Mesendoderm (in vitro differentiated cells): ENCODE measurements around the gene RGS8.

Source experiments
- DNase-seq: peaks from one replicate; pipeline ENCODE4 v3.0.0; 2013
- H2AK5ac ChIP-seq: 2 replicates; pipeline ENCODE4 v1.6.1; 2013; ENCODE audit warnings: low read length, inconsistent platforms
- H2BK120ac ChIP-seq: 2 replicates; pipeline ENCODE4 v1.6.1; 2013; ENCODE audit warnings: low read depth, mild to moderate bottlenecking, low read length, moderate library complexity, mixed read lengths
- H2BK15ac ChIP-seq: replicated peaks from 2 replicates; pipeline ENCODE4 v1.6.1; 2013; ENCODE audit warnings: low read depth, mild to moderate bottlenecking, moderate library complexity
- H2BK5ac ChIP-seq: 2 replicates; pipeline ENCODE4 v1.6.1; 2013; ENCODE audit warnings: low read length, inconsistent platforms
- H3K18ac ChIP-seq: 2 replicates; pipeline ENCODE4 v1.6.1; 2013; ENCODE audit warnings: mild to moderate bottlenecking, low read length, mixed read lengths
- H3K23ac ChIP-seq: one replicate; pipeline ENCODE4 v1.6.1; 2013; ENCODE audit warnings: low read length
- H3K27ac ChIP-seq: 2 replicates; pipeline ENCODE4 v1.5.1; 2013; ENCODE audit warnings: low read depth, mild to moderate bottlenecking, inconsistent platforms, low read length, moderate library complexity
- H3K27me3 ChIP-seq: 2 replicates; pipeline ENCODE4 v1.6.1; 2013; ENCODE audit warnings: low read length, control low read depth, mild to moderate bottlenecking, inconsistent platforms; ENCODE audit not compliant: insufficient read depth, poor library complexity
- H3K36me3 ChIP-seq: 2 replicates; pipeline ENCODE4 v1.6.1; 2013; ENCODE audit warnings: low read length, inconsistent platforms; ENCODE audit not compliant: control insufficient read depth, insufficient read depth
- H3K4ac ChIP-seq: one replicate; pipeline ENCODE4 v1.6.1; 2013; ENCODE audit warnings: low read depth, mild to moderate bottlenecking, low read length, moderate library complexity
- H3K4me1 ChIP-seq: 2 replicates; pipeline ENCODE4 v1.6.1; 2013; ENCODE audit warnings: low read depth, low read length, inconsistent platforms; ENCODE audit not compliant: control insufficient read depth
- H3K4me2 ChIP-seq: 2 replicates; pipeline ENCODE4 v1.6.1; 2013; ENCODE audit warnings: low read length
- H3K4me3 ChIP-seq: 2 replicates; pipeline ENCODE4 v1.5.1; 2013; ENCODE audit warnings: mild to moderate bottlenecking, low read length
- H3K56ac ChIP-seq: one replicate; pipeline ENCODE4 v1.6.1; 2013; ENCODE audit warnings: low read length
- H3K79me1 ChIP-seq: 2 replicates; pipeline ENCODE4 v1.6.1; 2013; ENCODE audit warnings: low read length, inconsistent platforms
- H3K79me2 ChIP-seq: 2 replicates; pipeline ENCODE4 v1.6.1; 2013; ENCODE audit warnings: mild to moderate bottlenecking, low read length; ENCODE audit not compliant: control insufficient read depth, insufficient read depth
- H3K9ac ChIP-seq: 2 replicates; pipeline ENCODE4 v1.6.1; 2013; ENCODE audit warnings: low read length, inconsistent platforms
- H4K5ac ChIP-seq: one replicate; pipeline ENCODE4 v1.6.1; 2013; ENCODE audit warnings: low read length
- H4K8ac ChIP-seq: one replicate; pipeline ENCODE4 v1.6.1; 2013; ENCODE audit warnings: low read depth, mild to moderate bottlenecking, control low read depth, low read length, moderate library complexity
- WGBS: extraction: QIAGEN DNeasy Blood & Tissue Kit; methylation state at CpG from one replicate; pipeline ENCODE4 v1.1.7; 2013; ENCODE audit warnings: low lambda C conversion rate, missing lambda C conversion rate; ENCODE audit not compliant: insufficient coverage; ENCODE audit errors: extremely low coverage; 5-methylcytosine and 5-hydroxymethylcytosine counted together

RGS8 gene

DNA sequence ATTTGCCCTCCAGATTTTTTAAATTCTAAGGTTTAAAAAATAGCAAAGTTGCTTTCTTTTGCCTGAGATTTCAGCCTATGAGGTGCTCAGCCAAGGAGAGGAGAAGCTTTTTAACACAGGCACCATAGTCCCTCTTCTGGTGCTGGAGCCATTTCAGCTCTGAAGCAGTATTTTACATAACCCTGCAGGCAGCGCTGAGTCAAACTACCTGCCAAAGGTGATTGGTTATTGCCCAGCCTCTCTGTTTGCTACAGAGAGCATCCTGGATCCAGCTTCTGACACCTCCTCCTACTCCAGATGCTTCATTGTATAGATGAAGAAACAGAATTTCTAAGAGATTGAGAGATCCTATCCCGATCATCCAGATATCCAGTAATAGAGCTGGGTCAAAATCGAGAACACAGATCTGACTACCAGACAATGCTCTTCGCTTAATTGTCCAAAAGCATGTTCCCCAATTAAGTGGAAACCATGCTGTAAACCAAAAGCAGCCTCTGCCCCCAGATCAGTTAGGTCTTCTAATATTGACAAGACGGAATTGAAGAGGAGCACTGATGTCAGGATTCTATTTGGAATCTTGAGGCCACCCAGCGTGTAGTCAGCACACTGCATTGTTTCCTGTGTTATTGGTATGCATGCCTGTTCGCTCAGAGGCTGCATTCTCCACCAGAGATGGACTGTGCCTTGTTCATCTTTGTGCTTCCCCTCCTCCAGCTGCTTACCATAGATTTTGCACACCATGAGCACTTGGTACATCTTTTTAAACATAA is 22.1 kb downstream of the RGS8 start:
- peaks cover 5% of the 10 kb centered on the region for H3K4me1 ChIP-seq
- H2BK120ac ChIP-seq, result no peak overlapping the region
- H3K36me3 ChIP-seq, result no peaks in the 10 kb centered on the region
- no peak overlapping the region for H3K9ac ChIP-seq
- peak; percentile 69 for DNase-seq
- H3K56ac ChIP-seq, result no peak overlapping the region
- no peak overlapping the region for H3K18ac ChIP-seq
- no CpG with 5 or more reads among the region's 7 CpGs for WGBS
- H3K4me3 ChIP-seq, result no peak overlapping the region
- no peak overlapping the region for H2BK5ac ChIP-seq
- no peak overlapping the region for H2AK5ac ChIP-seq
- H2BK15ac ChIP-seq, result no peak overlapping the region
- no peak overlapping the region for H3K4me2 ChIP-seq
- no peaks in the 10 kb centered on the region for H3K79me1 ChIP-seq
- no peak overlapping the region for H3K27ac ChIP-seq
- no peak overlapping the region for H4K5ac ChIP-seq
- no peaks in the 10 kb centered on the region for H3K27me3 ChIP-seq
- H3K79me2 ChIP-seq, result no peaks in the 10 kb centered on the region
- no peak overlapping the region for H4K8ac ChIP-seq
- H3K4ac ChIP-seq, result no peak overlapping the region
- no peak overlapping the region for H3K23ac ChIP-seq

- Histone ChIP-seq H3K4ac (no peak overlapping the region), H3K18ac (no peak overlapping the region), H3K4me1 (peaks cover 5% of the 10 kb centered on the region), H3K27me3 (no peaks in the 10 kb centered on the region), H3K9ac (no peak overlapping the region), H4K5ac (no peak overlapping the region), H3K79me1 (no peaks in the 10 kb centered on the region), H3K27ac (no peak overlapping the region), H3K4me3 (no peak overlapping the region), H3K56ac (no peak overlapping the region), H2AK5ac (no peak overlapping the region), H3K79me2 (no peaks in the 10 kb centered on the region), H3K36me3 (no peaks in the 10 kb centered on the region), H4K8ac (no peak overlapping the region), H2BK15ac (no peak overlapping the region), H3K23ac (no peak overlapping the region), H2BK120ac (no peak overlapping the region), H3K4me2 (no peak overlapping the region), H2BK5ac (no peak overlapping the region)
- no peak for DNase-seq
Observed at GRCh38 chr1:182658055-182658454, 26.3 kb downstream of the RGS8 start.

DNA sequence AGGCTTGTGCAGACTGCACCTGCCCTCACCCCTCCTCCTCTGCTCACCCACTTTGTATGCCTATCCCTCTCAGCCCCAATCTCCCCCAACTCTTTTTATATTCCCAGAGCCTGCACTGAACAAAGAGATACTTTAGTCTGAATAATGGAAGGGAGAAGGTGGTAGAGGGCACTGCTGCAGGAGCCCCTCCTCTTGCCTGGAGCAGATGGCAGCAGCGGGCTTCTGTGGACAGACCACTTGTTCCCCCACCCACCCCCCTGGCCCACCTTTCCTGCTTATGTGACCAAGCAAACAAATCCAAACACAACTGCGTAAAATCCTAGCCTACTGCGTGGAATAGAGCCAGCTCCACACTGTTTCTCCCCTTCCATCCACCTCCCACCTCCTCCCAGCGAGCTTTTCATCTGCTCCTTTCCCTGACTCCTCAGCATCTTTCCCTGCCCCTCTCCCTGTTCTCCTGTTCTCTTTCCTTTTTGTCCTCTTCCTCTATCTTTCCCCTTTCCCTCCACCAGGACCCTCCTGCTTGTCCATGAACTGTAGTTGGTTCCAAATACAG is 27.5 kb downstream of the RGS8 start:
- Histone ChIP-seq H3K4me1 (no peaks in the 10 kb centered on the region), H3K4me3 (no peak overlapping the region), H3K9ac (no peak overlapping the region), H3K23ac (no peak overlapping the region), H4K5ac (no peak overlapping the region), H3K79me1 (no peaks in the 10 kb centered on the region), H3K56ac (no peak overlapping the region), H3K18ac (no peak overlapping the region), H3K27me3 (no peaks in the 10 kb centered on the region), H3K36me3 (no peaks in the 10 kb centered on the region), H3K79me2 (no peaks in the 10 kb centered on the region), H2BK15ac (no peak overlapping the region), H3K27ac (no peak overlapping the region), H2BK120ac (no peak overlapping the region), H3K4ac (no peak overlapping the region), H2AK5ac (no peak overlapping the region), H3K4me2 (no peak overlapping the region), H4K8ac (no peak overlapping the region), H2BK5ac (no peak overlapping the region)
- no peak for DNase-seq
- no CpG with 5 or more reads among the region's 4 CpGs for WGBS

DNA sequence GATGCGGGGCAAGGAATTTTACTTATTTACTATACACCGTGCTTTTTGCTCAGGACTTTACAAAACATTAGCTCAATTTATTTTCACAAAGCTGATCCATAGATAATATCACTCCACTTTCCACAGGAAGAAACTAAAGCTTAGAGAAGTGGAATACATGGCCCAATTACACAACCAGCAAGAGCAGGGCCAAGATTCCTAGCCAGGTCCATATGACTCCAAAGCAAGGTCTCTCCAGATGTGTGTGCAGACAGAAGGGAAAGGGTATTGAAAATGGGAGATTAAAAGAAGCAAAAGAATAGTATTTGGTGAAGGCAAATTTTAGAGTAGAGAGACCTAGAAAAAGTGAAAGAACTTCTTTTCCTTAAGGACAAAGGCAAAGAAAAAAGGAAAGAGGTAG is 30.4 kb downstream of the RGS8 start:
- Histone ChIP-seq H3K4me1 (no peaks in the 10 kb centered on the region), H3K18ac (no peak overlapping the region), H3K27ac (no peak overlapping the region), H3K56ac (no peak overlapping the region), H3K79me2 (no peaks in the 10 kb centered on the region), H2BK5ac (no peak overlapping the region), H3K23ac (no peak overlapping the region), H3K27me3 (no peaks in the 10 kb centered on the region), H4K8ac (no peak overlapping the region), H3K4me2 (no peak overlapping the region), H3K79me1 (no peaks in the 10 kb centered on the region), H2AK5ac (no peak overlapping the region), H3K4ac (no peak overlapping the region), H2BK15ac (no peak overlapping the region), H3K9ac (no peak overlapping the region), H3K4me3 (no peak overlapping the region), H3K36me3 (no peaks in the 10 kb centered on the region), H4K5ac (no peak overlapping the region), H2BK120ac (no peak overlapping the region)
- DNase-seq, result no peak
- no CpG with 5 or more reads among the region's 2 CpGs for WGBS

DNA sequence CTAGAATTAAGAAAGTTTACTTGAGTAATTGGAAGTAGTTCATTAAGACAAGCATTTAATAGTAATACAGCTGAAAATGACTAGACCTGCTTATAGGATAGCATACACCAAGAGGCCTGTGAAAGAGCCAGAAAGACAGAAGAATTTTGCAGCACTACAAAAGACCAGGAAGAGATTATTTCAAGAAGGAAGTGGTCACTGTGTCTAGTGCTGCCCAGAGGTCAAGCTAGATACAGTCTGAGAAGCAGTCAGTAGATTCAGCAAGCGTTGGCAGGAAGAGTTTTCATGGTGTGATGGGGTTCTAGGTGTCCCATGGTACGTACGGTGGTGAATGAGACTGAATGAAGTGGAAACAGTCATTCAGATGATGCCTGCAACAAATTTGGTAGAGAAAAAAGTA is 31.5 kb downstream of the RGS8 start:
- no peak overlapping the region for H3K56ac ChIP-seq
- no peak overlapping the region for H4K8ac ChIP-seq
- H2BK5ac ChIP-seq, result no peak overlapping the region
- H3K4ac ChIP-seq, result no peak overlapping the region
- no peaks in the 10 kb centered on the region for H3K4me1 ChIP-seq
- H3K9ac ChIP-seq, result no peak overlapping the region
- DNase-seq, result no peak
- no peak overlapping the region for H3K18ac ChIP-seq
- no peaks in the 10 kb centered on the region for H3K36me3 ChIP-seq
- H3K4me3 ChIP-seq, result no peak overlapping the region
- WGBS, result no CpG with 5 or more reads among the region's 3 CpGs
- no peak overlapping the region for H3K27ac ChIP-seq
- no peak overlapping the region for H3K23ac ChIP-seq
- no peak overlapping the region for H2BK15ac ChIP-seq
- H4K5ac ChIP-seq, result no peak overlapping the region
- H2AK5ac ChIP-seq, result no peak overlapping the region
- no peaks in the 10 kb centered on the region for H3K79me2 ChIP-seq
- no peaks in the 10 kb centered on the region for H3K79me1 ChIP-seq
- no peak overlapping the region for H2BK120ac ChIP-seq
- no peaks in the 10 kb centered on the region for H3K27me3 ChIP-seq
- H3K4me2 ChIP-seq, result no peak overlapping the region

- Histone ChIP-seq H3K79me1 (no peaks in the 10 kb centered on the region), H3K9ac (no peak overlapping the region), H3K4me2 (no peak overlapping the region), H4K5ac (no peak overlapping the region), H2BK5ac (no peak overlapping the region), H3K4ac (no peak overlapping the region), H2BK15ac (no peak overlapping the region), H4K8ac (no peak overlapping the region), H3K36me3 (no peaks in the 10 kb centered on the region), H3K27me3 (no peaks in the 10 kb centered on the region), H2BK120ac (no peak overlapping the region), H3K4me1 (no peaks in the 10 kb centered on the region), H3K27ac (no peak overlapping the region), H3K18ac (no peak overlapping the region), H3K79me2 (no peaks in the 10 kb centered on the region), H2AK5ac (no peak overlapping the region), H3K56ac (no peak overlapping the region), H3K4me3 (no peak overlapping the region), H3K23ac (no peak overlapping the region)
- no CpG with 5 or more reads among the region's 3 CpGs for WGBS
- DNase-seq, result no peak
Observed at GRCh38 chr1:182651339-182651724, 33.1 kb downstream of the RGS8 start.
